Activated T-helper 1 cell treated with anti-CD3 and anti-CD28 coated beads, Interleukin-12 subunit alpha, Interleukin-12 subunit beta, Interleukin-2, Interleukin-4 antibody, amounts not matched to agents 30 ng/mL and 10 ng/mL and 1 ng/mL, durations not matched to agents 14 hours and 24 hours and 36 hours (primary cell): ENCODE measurements around the gene PKN1. TPM values are rescaled to one million over a fixed set of nuclear protein-coding genes. Genes with fewer than 3 reads are reported as not detected.
A peak's percentile ranks its signal among the peaks of the same experiment; 100 is the strongest.

Source experiments
- DNase-seq: peaks from one replicate; pipeline ENCODE4 v3.0.0; 2021; ENCODE audit warnings: low spot score
- H3K27ac Mint-ChIP-seq: one replicate; pipeline ENCODE4 v1.8.0; 2021; ENCODE audit warnings: mild to moderate bottlenecking, mixed read lengths
- H3K27me3 Mint-ChIP-seq: one replicate; pipeline ENCODE4 v1.8.0; 2022; ENCODE audit warnings: mild to moderate bottlenecking, moderate library complexity, mixed read lengths; ENCODE audit not compliant: insufficient read depth
- H3K36me3 Mint-ChIP-seq: one replicate; pipeline ENCODE4 v1.8.0; 2021; ENCODE audit warnings: low read depth, mixed read lengths
- H3K4me1 Mint-ChIP-seq: one replicate; pipeline ENCODE4 v1.8.0; 2021; ENCODE audit warnings: low read depth, mixed read lengths
- H3K4me3 Mint-ChIP-seq: one replicate; pipeline ENCODE4 v1.8.0; 2021; ENCODE audit warnings: mild to moderate bottlenecking, moderate library complexity, mixed read lengths
- H3K9me3 Mint-ChIP-seq: one replicate; pipeline ENCODE4 v1.8.0; 2021; ENCODE audit warnings: mixed read lengths
- intact Hi-C: fragments of 100-400 bp; cut with micrococcal nuclease; formaldehyde crosslinking; loops from one replicate; pipeline ENCODE4 v1.15.1; 2024
- total RNA-seq: library from RNA; stranded (reverse); gene quantifications from 2 replicates; pipeline ENCODE4 v1.2.3, GENCODE V29; 2022

The PKN1 gene
- total RNA-seq, 1 donor from 2014 or later: 180 TPM

DNA sequence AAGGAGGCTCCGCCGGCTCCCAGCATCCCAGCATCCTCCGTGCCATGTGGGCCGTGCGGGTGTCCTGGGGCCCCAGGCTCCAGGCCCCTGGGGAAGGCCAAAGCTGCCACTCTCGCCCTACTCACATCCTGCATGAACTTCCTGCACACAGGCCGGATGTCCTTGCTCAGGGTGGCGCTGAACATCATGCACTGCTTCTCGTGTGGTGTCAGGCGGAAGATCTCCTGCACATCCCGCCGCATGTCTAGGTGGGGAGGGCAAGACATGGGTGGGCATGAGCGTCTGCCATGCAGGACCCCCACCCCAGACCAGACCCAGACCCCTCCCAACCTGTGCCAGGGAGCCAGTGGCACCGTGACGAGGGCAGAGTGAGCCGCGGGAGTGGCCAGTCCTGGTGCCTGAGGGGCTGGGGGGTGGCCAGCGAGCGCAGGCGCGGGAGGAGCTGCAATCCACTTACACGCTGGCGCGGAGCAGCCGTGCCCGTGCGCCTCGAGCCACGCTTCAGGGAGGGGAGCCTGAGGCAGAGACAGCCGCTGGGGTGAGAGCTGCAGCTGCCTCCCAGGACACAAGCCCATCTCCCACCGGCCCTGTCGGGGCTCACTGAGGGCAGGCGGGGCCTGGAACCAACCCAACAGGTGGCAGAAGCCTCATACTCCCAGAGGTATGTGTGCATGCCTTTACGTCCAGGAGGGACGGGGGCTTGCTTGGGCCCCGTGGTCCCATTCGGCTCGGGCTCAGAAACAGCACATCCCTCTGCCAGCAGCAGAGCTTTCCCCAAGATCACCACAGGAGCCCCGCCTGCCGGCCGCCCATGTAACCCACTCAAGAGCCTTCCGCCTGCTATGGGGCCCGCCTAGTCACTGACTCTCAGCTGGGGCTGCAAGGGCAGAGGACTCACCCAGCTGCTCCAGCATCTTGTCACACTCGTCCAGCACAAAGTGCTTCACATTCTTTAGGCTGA lies 22.7 kb upstream of the PKN1 start:
- Mint-ChIP-seq H3K9me3 (no peaks in the 10 kb centered on the region), H3K27ac (peak overlapping the region; percentile 44), H3K36me3 (peaks cover 68% of the 10 kb centered on the region), H3K4me3 (no peak overlapping the region), H3K27me3 (no peaks in the 10 kb centered on the region), H3K4me1 (peaks cover 17% of the 10 kb centered on the region)
- intact Hi-C loops: no loop called here
- no peak for DNase-seq

DNA sequence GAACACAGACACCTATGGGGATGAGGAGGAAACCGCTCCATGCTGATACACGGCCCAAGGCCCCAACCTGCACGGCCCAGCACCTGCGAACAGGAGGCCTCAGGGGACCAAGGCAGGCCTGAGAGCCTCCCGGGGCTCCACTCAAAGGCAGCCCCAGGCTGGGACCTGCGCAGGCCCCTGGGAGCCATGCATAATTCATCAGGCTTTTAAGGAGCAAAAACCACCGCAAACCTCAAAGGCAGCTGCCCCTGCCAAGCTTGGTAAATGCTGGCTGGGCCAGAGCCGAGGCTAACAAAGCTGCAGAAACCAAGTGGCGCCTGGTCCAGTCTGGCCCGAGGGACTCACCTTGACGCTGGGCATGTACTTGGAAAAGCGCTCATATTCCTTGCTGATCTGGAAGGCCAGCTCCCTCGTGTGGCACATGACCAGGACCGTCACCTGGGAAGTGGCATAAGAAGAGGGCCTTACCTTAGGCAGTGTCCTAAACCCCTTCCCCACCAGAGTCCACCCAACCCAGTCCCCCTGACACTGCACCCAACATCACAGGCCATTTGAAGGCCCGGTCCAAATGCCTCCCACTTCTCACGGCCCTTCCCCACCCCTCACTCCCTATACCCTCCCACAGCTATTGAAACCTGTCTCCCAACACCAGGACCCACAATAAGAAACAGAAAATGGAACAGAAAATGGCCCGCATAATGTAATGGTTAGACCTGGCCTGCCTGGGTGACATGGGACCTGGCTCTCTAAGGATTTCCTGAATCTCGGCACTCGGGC lies 21.8 kb upstream of the PKN1 start:
- peaks cover 27% of the 10 kb centered on the region for H3K4me1 Mint-ChIP-seq
- intact Hi-C loops: no loop called here

DNA sequence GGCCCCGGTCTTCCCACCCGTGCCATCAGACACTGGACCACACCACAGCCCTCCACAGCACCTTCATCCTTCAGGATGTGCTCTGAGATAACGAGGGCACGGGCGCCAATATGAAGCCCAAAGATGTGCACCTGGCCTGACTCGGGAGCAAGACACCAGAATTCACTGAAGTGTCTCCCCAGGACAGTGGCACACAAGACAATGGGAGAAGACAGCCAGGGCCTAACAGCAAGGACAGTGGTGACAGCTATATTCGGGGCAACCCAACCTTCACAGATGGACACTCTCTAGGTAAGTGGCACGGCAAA lies 21.2 kb upstream of the PKN1 start:
- Mint-ChIP-seq H3K27me3 (no peaks in the 10 kb centered on the region), H3K4me3 (no peak overlapping the region), H3K27ac (no peak overlapping the region), H3K9me3 (no peaks in the 10 kb centered on the region), H3K4me1 (peaks cover 32% of the 10 kb centered on the region), H3K36me3 (peaks cover 70% of the 10 kb centered on the region)
- DNase-seq: no peak
- intact Hi-C loops: no loop called here

More for the DNA sequence above, 21.8 kb upstream of the PKN1 start:
- no peak overlapping the region for H3K27ac Mint-ChIP-seq
- no peaks in the 10 kb centered on the region for H3K9me3 Mint-ChIP-seq
- no peak overlapping the region for H3K4me3 Mint-ChIP-seq
- DNase-seq: no peak
- peaks cover 70% of the 10 kb centered on the region for H3K36me3 Mint-ChIP-seq
- H3K27me3 Mint-ChIP-seq: no peaks in the 10 kb centered on the region

GRCh38 chr19:14412324-14412995 lies 20.6 kb upstream of the PKN1 start:
- Mint-ChIP-seq H3K9me3 (no peaks in the 10 kb centered on the region), H3K4me1 (peaks cover 35% of the 10 kb centered on the region), H3K27ac (no peak overlapping the region), H3K27me3 (no peaks in the 10 kb centered on the region), H3K4me3 (no peak overlapping the region), H3K36me3 (peaks cover 68% of the 10 kb centered on the region)
- intact Hi-C loops: no loop called here
- no peak for DNase-seq

- DNase-seq: no peak
- Mint-ChIP-seq H3K36me3 (peaks cover 66% of the 10 kb centered on the region), H3K27me3 (no peaks in the 10 kb centered on the region), H3K4me3 (no peak overlapping the region), H3K4me1 (peaks cover 35% of the 10 kb centered on the region), H3K9me3 (no peaks in the 10 kb centered on the region), H3K27ac (peak overlapping the region; percentile 63)
- intact Hi-C loops: no loop called here
Observed at GRCh38 chr19:14412996-14413692, 20.0 kb upstream of the PKN1 start.

GRCh38 chr19:14413693-14414181 lies 19.4 kb upstream of the PKN1 start:
- no peaks in the 10 kb centered on the region for H3K27me3 Mint-ChIP-seq
- DNase-seq: no peak
- peak overlapping the region; percentile 63 for H3K27ac Mint-ChIP-seq
- H3K4me1 Mint-ChIP-seq: peaks cover 35% of the 10 kb centered on the region
- H3K9me3 Mint-ChIP-seq: no peaks in the 10 kb centered on the region
- H3K36me3 Mint-ChIP-seq: peaks cover 60% of the 10 kb centered on the region
- intact Hi-C loops: no loop called here
- H3K4me3 Mint-ChIP-seq: no peak overlapping the region

- H3K9me3 Mint-ChIP-seq: no peaks in the 10 kb centered on the region
- peaks cover 49% of the 10 kb centered on the region for H3K36me3 Mint-ChIP-seq
- no peaks in the 10 kb centered on the region for H3K27me3 Mint-ChIP-seq
- peak overlapping the region; percentile 60 for H3K27ac Mint-ChIP-seq
- no peak for DNase-seq
- intact Hi-C loops: loop anchor here (5.0 kb wide), 1 partner anchor 72 kb away; no protein-coding TSS in a partner anchor
- H3K4me1 Mint-ChIP-seq: peaks cover 37% of the 10 kb centered on the region
- H3K4me3 Mint-ChIP-seq: peak overlapping the region; percentile 98
Observed at GRCh38 chr19:14414926-14415690, 18.0 kb upstream of the PKN1 start.

- H3K36me3 Mint-ChIP-seq: peaks cover 36% of the 10 kb centered on the region
- peak overlapping the region; percentile 98 for H3K4me3 Mint-ChIP-seq
- peaks cover 41% of the 10 kb centered on the region for H3K4me1 Mint-ChIP-seq
- DNase-seq: no peak
- no peaks in the 10 kb centered on the region for H3K27me3 Mint-ChIP-seq
- no peaks in the 10 kb centered on the region for H3K9me3 Mint-ChIP-seq
- intact Hi-C loops: loop anchor here (5.0 kb wide), 1 partner anchor 70 kb away; no protein-coding TSS in a partner anchor
- H3K27ac Mint-ChIP-seq: peak overlapping the region; percentile 78
Observed at GRCh38 chr19:14416817-14417231, 16.3 kb upstream of the PKN1 start.

GRCh38 chr19:14418856-14419105 lies 14.3 kb upstream of the PKN1 start:
- Mint-ChIP-seq H3K27ac (peak overlapping the region; percentile 100), H3K36me3 (peaks cover 26% of the 10 kb centered on the region), H3K27me3 (no peaks in the 10 kb centered on the region), H3K4me3 (peak overlapping the region; percentile 98), H3K9me3 (no peaks in the 10 kb centered on the region), H3K4me1 (peaks cover 32% of the 10 kb centered on the region)
- no peak for DNase-seq
- intact Hi-C loops: loop anchor here (1.0 to 5.0 kb wide), 8 partner anchors 12 to 538 kb away; no protein-coding TSS in a partner anchor

- peak; percentile 98 for DNase-seq
- Mint-ChIP-seq H3K4me3 (peak within 1 kb of the TSS; percentile 98), H3K27ac (peak within 1 kb of the TSS; percentile 100), H3K9me3 (no peaks in the 10 kb centered on the region), H3K36me3 (peaks cover 23% of the 10 kb centered on the region), H3K27me3 (no peaks in the 10 kb centered on the region), H3K4me1 (peaks cover 29% of the 10 kb centered on the region)
- intact Hi-C loops: loop anchor here (1.0 to 5.0 kb wide), 8 partner anchors 13 to 538 kb away; no protein-coding TSS in a partner anchor
Observed at GRCh38 chr19:14419106-14419813, 13.8 kb upstream of the PKN1 start, which contains the start of gene DDX39A. TSS of gene DDX39A (minus strand) at chr19:14419341. CDS start at chr19:14413220, 6,121 bp downstream.

GRCh38 chr19:14425696-14426138 lies 7.4 kb upstream of the PKN1 start:
- Mint-ChIP-seq H3K4me3 (no peak overlapping the region), H3K27me3 (peaks cover 10% of the 10 kb centered on the region), H3K36me3 (no peaks in the 10 kb centered on the region), H3K27ac (no peak overlapping the region), H3K4me1 (peaks cover 3% of the 10 kb centered on the region), H3K9me3 (no peaks in the 10 kb centered on the region)
- DNase-seq: no peak
- intact Hi-C loops: no loop called here
